Ascending aorta (tissue), 2 donors: ENCODE results near the gene USH1G. TPM values are rescaled to one million over a fixed set of nuclear protein-coding genes. Genes with fewer than 3 reads are reported as not detected.

ENCODE experiments used
- DNase-seq, 2 donors: peaks; one replicate each; pipeline ENCODE4 v3.0.0-alpha.2; 2019; ENCODE audit warnings: low spot score in 2 of 2
- H3K27ac ChIP-seq, 2 donors: fragments of 200-600 bp; sonication (generic); one replicate each; pipeline ENCODE4 v1.5.1; 2016 to 2017; ENCODE audit warnings: mild to moderate bottlenecking in 1 of 2
- H3K27me3 ChIP-seq: fragments of 200-600 bp; sonication (generic); one replicate; pipeline ENCODE4 v1.5.1; 2017
- H3K36me3 ChIP-seq, 2 donors: fragments of 200-600 bp; sonication (generic); one replicate each; pipeline ENCODE4 v1.5.1; 2016
- H3K4me1 ChIP-seq, 2 donors: fragments of 200-600 bp; sonication (generic); one replicate each; pipeline ENCODE4 v1.5.1; 2016 to 2017; ENCODE audit warnings: mild to moderate bottlenecking in 1 of 2
- H3K4me3 ChIP-seq, 2 donors: fragments of 200-600 bp; sonication (generic); one replicate each; pipeline ENCODE4 v1.5.1; 2016 to 2017; ENCODE audit warnings: mild to moderate bottlenecking in 1 of 2
- H3K9me3 ChIP-seq, 2 donors: fragments of 200-600 bp; sonication (generic); one replicate each; pipeline ENCODE4 v1.5.1; 2016
- CTCF ChIP-seq, 3 experiments: fragments of 200-600 bp in 2 of 3; fragments of 450-650 bp in 1 of 3; sonication (generic) in 2 of 3; IDR thresholded peaks; one replicate each; pipeline ENCODE4 v1.5.1; 2016 to 2019; ENCODE audit warnings: antibody characterized with exemption in 3 of 3, mild to moderate bottlenecking in 1 of 3, moderate library complexity in 1 of 3
- intact Hi-C: fragments of 100-400 bp; cut with DNase I; formaldehyde crosslinking; loops from one replicate; pipeline ENCODE4 v1.15.1; 2023
- total RNA-seq: library from RNA; depleted of rRNA; stranded (reverse); fragments of >200 nt; gene quantifications from one replicate; pipeline ENCODE4 v1.1.0, GENCODE V29; 2016

USH1G gene
- total RNA-seq, 1 donor from 2014 or later: not detected

GRCh38 chr17:74888469-74888868 lies 34.6 kb downstream of the USH1G start:
- intact Hi-C loops: no loop called here

GRCh38 chr17:74883241-74883745 lies 39.8 kb downstream of the USH1G start:
- H3K27ac ChIP-seq: no peak overlapping the region
- H3K9me3 ChIP-seq: no peaks in the 10 kb centered on the region
- intact Hi-C loops: no loop called here
- no peaks in the 10 kb centered on the region for H3K27me3 ChIP-seq
- no peak overlapping the region for H3K4me3 ChIP-seq
- no peak for DNase-seq
- H3K4me1 ChIP-seq: no peaks in the 10 kb centered on the region
- no peak for TF ChIP-seq CTCF (IDR thresholded peaks at IDR 0.05)
- H3K36me3 ChIP-seq: no peaks in the 10 kb centered on the region

More at GRCh38 chr17:74888469-74888868, 34.6 kb downstream of the USH1G start:
- peaks cover 6% of the 10 kb centered on the region for H3K27me3 ChIP-seq
- no peaks in the 10 kb centered on the region for H3K9me3 ChIP-seq
- H3K4me3 ChIP-seq: no peak overlapping the region
- no peaks in the 10 kb centered on the region for H3K36me3 ChIP-seq
- no peak overlapping the region for H3K27ac ChIP-seq
- TF ChIP-seq CTCF (IDR thresholded peaks at IDR 0.05): no peak
- H3K4me1 ChIP-seq: peaks cover 0 to 5% of the 10 kb centered on the region in 2 donors
- DNase-seq: no peak

GRCh38 chr17:74882517-74883240 lies 40.4 kb downstream of the USH1G start:
- no peak for DNase-seq
- H3K4me1 ChIP-seq: no peaks in the 10 kb centered on the region
- no peak overlapping the region for H3K27ac ChIP-seq
- TF ChIP-seq CTCF (IDR thresholded peaks at IDR 0.05): no peak
- H3K27me3 ChIP-seq: no peaks in the 10 kb centered on the region
- intact Hi-C loops: no loop called here
- H3K4me3 ChIP-seq: no peak overlapping the region
- no peaks in the 10 kb centered on the region for H3K9me3 ChIP-seq
- no peaks in the 10 kb centered on the region for H3K36me3 ChIP-seq

- intact Hi-C loops: no loop called here
- Histone ChIP-seq H3K27me3 (no peaks in the 10 kb centered on the region), H3K36me3 (no peaks in the 10 kb centered on the region), H3K9me3 (no peaks in the 10 kb centered on the region), H3K4me3 (no peak overlapping the region), H3K4me1 (no peaks in the 10 kb centered on the region), H3K27ac (no peak overlapping the region)
- no peak for TF ChIP-seq CTCF (IDR thresholded peaks at IDR 0.05)
- no peak for DNase-seq
These were observed 42.0 kb downstream of the USH1G start for GRCh38 chr17:74881073-74881472.

GRCh38 chr17:74879308-74879707 lies 43.7 kb downstream of the USH1G start:
- Histone ChIP-seq H3K27ac (no peak overlapping the region), H3K4me3 (no peak overlapping the region), H3K4me1 (peaks cover 0 to under 1% of the 10 kb centered on the region in 2 donors), H3K9me3 (no peaks in the 10 kb centered on the region), H3K36me3 (no peaks in the 10 kb centered on the region), H3K27me3 (no peaks in the 10 kb centered on the region)
- DNase-seq: no peak
- intact Hi-C loops: loop anchor here (10.0 kb wide), 2 partner anchors 665 to 1785 kb away; partner anchors contain the start of genes SLC39A11 and TTYH2
- TF ChIP-seq CTCF (IDR thresholded peaks at IDR 0.05): no peak
